Fibroblast of skin of left quadriceps (primary cell): ENCODE data around the gene DNAH1.

Experiments used
- DNase-seq, 2 experiments: peaks; one replicate each; pipeline ENCODE4 v3.0.0-alpha.2; 2013; ENCODE audit warnings: low read depth in 2 of 2

The DNAH1 gene

GRCh38 chr3:52402706-52403270 lies 86.7 kb downstream of the DNAH1 start:
- DNase-seq: no peak

GRCh38 chr3:52403271-52403841 lies 87.2 kb downstream of the DNAH1 start:
- no peak for DNase-seq

GRCh38 chr3:52403955-52404354 lies 87.8 kb downstream of the DNAH1 start:
- no peak for DNase-seq

- DNase-seq: no peak
Observed at GRCh38 chr3:52404391-52404790, 88.3 kb downstream of the DNAH1 start.

- no peak for DNase-seq
Observed at GRCh38 chr3:52405066-52405465, 88.9 kb downstream of the DNAH1 start.

- no peak for DNase-seq
Observed at GRCh38 chr3:52405601-52406110, 89.5 kb downstream of the DNAH1 start.

GRCh38 chr3:52406231-52406661 lies 90.1 kb downstream of the DNAH1 start:
- DNase-seq: no peak

GRCh38 chr3:52406791-52407510 lies 90.8 kb downstream of the DNAH1 start:
- DNase-seq: no peak

GRCh38 chr3:52407779-52408178 lies 91.7 kb downstream of the DNAH1 start:
- DNase-seq: no peak

- no peak for DNase-seq
Observed at GRCh38 chr3:52408466-52408865, 92.3 kb downstream of the DNAH1 start.

- DNase-seq: no peak
Observed at GRCh38 chr3:52415800-52416199, 99.7 kb downstream of the DNAH1 start.

- DNase-seq: no peak
Observed at GRCh38 chr3:52420388-52420787, 104.3 kb downstream of the DNAH1 start.

GRCh38 chr3:52422669-52423068 lies 106.5 kb downstream of the DNAH1 start:
- no peak for DNase-seq

GRCh38 chr3:52423173-52423572 lies 107.1 kb downstream of the DNAH1 start:
- no peak for DNase-seq

GRCh38 chr3:52428151-52429005 lies 112.3 kb downstream of the DNAH1 start:
- DNase-seq: peak; percentile 60 to 61

- no peak for DNase-seq
Observed at GRCh38 chr3:52429031-52429430, 112.9 kb downstream of the DNAH1 start.

GRCh38 chr3:52429779-52430415 lies 113.8 kb downstream of the DNAH1 start:
- no peak for DNase-seq

GRCh38 chr3:52430416-52430810 lies 114.3 kb downstream of the DNAH1 start:
- DNase-seq: no peak

GRCh38 chr3:52431459-52432223 lies 115.5 kb downstream of the DNAH1 start:
- no peak for DNase-seq

- DNase-seq: no peak
Observed at GRCh38 chr3:52432225-52432624, 116.1 kb downstream of the DNAH1 start.

- no peak for DNase-seq
Observed at GRCh38 chr3:52432691-52433141, 116.6 kb downstream of the DNAH1 start.
